ENCODE data around the gene SELENOW.
"Not testable (repeated sequence)": the region's sequence is repeated elsewhere in the genome, so short reads cannot be mapped to it uniquely, and the experiment has no call there.

Gene SELENOW

GRCh38 chr19:47778954-47779351 is 450 bp downstream of the SELENOW start:
- peak overlapping the region; percentile 80 to 96 (median 90) for H3K4me3 ChIP-seq
- peak overlapping the region; percentile 87 to 100 (median 99) for H3K27ac ChIP-seq

- H3K27ac ChIP-seq, result peak overlapping the region in 17 of 21 experiments; percentile 13 to 100 (median 99)
- H3K4me3 ChIP-seq, result peak overlapping the region; percentile 80 to 96 (median 90)
These were observed 1.2 kb downstream of the SELENOW start for GRCh38 chr19:47779524-47780214.

- peak overlapping the region in 6 of 7 experiments; percentile 84 to 96 (median 90) for H3K4me3 ChIP-seq
- H3K27ac ChIP-seq, result peak overlapping the region in 13 of 21 experiments; percentile 13 to 100 (median 99)
These were observed 1.7 kb downstream of the SELENOW start for GRCh38 chr19:47780215-47780551.

- H3K27ac ChIP-seq, result peak overlapping the region in 2 of 21 experiments; percentile 14 to 99
- no peak overlapping the region for H3K4me3 ChIP-seq
These were observed 3.2 kb downstream of the SELENOW start for GRCh38 chr19:47781590-47782262.

- no peak overlapping the region for H3K27ac ChIP-seq
- H3K4me3 ChIP-seq, result no peak overlapping the region
These were observed 8.1 kb downstream of the SELENOW start for GRCh38 chr19:47786566-47786965.

GRCh38 chr19:47787307-47787706 is 8.8 kb downstream of the SELENOW start:
- H3K4me3 ChIP-seq, H3K27ac ChIP-seq: not testable (repeated sequence)

- H3K27ac ChIP-seq, H3K4me3 ChIP-seq: not testable (repeated sequence)
These were observed 11.3 kb downstream of the SELENOW start for GRCh38 chr19:47789811-47790210.

- Histone ChIP-seq H3K4me3 (no peak overlapping the region), H3K27ac (no peak overlapping the region)
These were observed 11.9 kb downstream of the SELENOW start for GRCh38 chr19:47790398-47790814.

- Histone ChIP-seq H3K4me3 (no peak overlapping the region), H3K27ac (no peak overlapping the region)
These were observed 14.1 kb downstream of the SELENOW start for GRCh38 chr19:47792616-47793015.

- Histone ChIP-seq H3K27ac (no peak overlapping the region), H3K4me3 (no peak overlapping the region)
These were observed 16.0 kb downstream of the SELENOW start for GRCh38 chr19:47794526-47794925.

GRCh38 chr19:47796785-47797184 is 18.3 kb downstream of the SELENOW start:
- no peak overlapping the region for H3K27ac ChIP-seq
- H3K4me3 ChIP-seq, result no peak overlapping the region

- Histone ChIP-seq H3K4me3 (no peak overlapping the region), H3K27ac (no peak overlapping the region)
These were observed 19.7 kb downstream of the SELENOW start for GRCh38 chr19:47797996-47798903.

GRCh38 chr19:47798904-47799266 is 20.4 kb downstream of the SELENOW start:
- Histone ChIP-seq H3K4me3 (no peak overlapping the region), H3K27ac (no peak overlapping the region)

GRCh38 chr19:47801270-47801669 is 22.8 kb downstream of the SELENOW start:
- H3K27ac ChIP-seq, result no peak overlapping the region
- no peak overlapping the region for H3K4me3 ChIP-seq

- Histone ChIP-seq H3K27ac (no peak overlapping the region), H3K4me3 (no peak overlapping the region)
These were observed 24.1 kb downstream of the SELENOW start for GRCh38 chr19:47802521-47803043.

- not testable (repeated sequence) for H3K4me3 ChIP-seq, H3K27ac ChIP-seq
These were observed 24.6 kb downstream of the SELENOW start for GRCh38 chr19:47803148-47803547.

- H3K27ac ChIP-seq, H3K4me3 ChIP-seq: not testable (repeated sequence)
These were observed 25.2 kb downstream of the SELENOW start for GRCh38 chr19:47803671-47804070.

GRCh38 chr19:47804451-47804850 is 25.9 kb downstream of the SELENOW start, which contains the start of gene TPRX1:
Gene TPRX1, minus strand, starts transcription at chr19:47804551. Its CDS starts 12 bp downstream, at chr19:47804539.
- not testable (repeated sequence) for H3K27ac ChIP-seq, H3K4me3 ChIP-seq

- no peak overlapping the region for H3K27ac ChIP-seq
- no peak overlapping the region for H3K4me3 ChIP-seq
These were observed 26.8 kb downstream of the SELENOW start for GRCh38 chr19:47805313-47805712.

GRCh38 chr19:47806435-47806834 is 27.9 kb downstream of the SELENOW start:
- no peak overlapping the region for H3K4me3 ChIP-seq
- no peak overlapping the region for H3K27ac ChIP-seq
